ENCODE measurements around the gene NRXN3. TPM values are rescaled to one million over a fixed set of nuclear protein-coding genes. Genes with fewer than 3 reads are reported as not detected.

NRXN3 gene
- total and polyA plus RNA-seq, 8 donors, result 1.3 to 7.6 (median 1.5) TPM

GRCh38 chr14:78835909-78836308 is 665.7 kb downstream of the NRXN3 start:
- Histone ChIP-seq H3K4me1 (no peaks in the 10 kb centered on the region), H3K4me3 (no peak overlapping the region), H3K9me3 (no peaks in the 10 kb centered on the region), H3K27ac (no peak overlapping the region), H3K27me3 (peaks cover 0 to 8% of the 10 kb centered on the region in 2 donors), H3K36me3 (no peaks in the 10 kb centered on the region)
- intact Hi-C loops (cut with DNase I), result no loop called here
- TF ChIP-seq CTCF (IDR thresholded peaks at IDR 0.05), result no peak
- no peak for ATAC-seq
- no peak for DNase-seq

GRCh38 chr14:78836777-78837176 is 666.6 kb downstream of the NRXN3 start:
- Histone ChIP-seq H3K4me3 (no peak overlapping the region), H3K9me3 (no peaks in the 10 kb centered on the region), H3K36me3 (no peaks in the 10 kb centered on the region), H3K27ac (no peak overlapping the region), H3K4me1 (no peaks in the 10 kb centered on the region), H3K27me3 (peaks cover 0 to 8% of the 10 kb centered on the region in 2 donors)
- DNase-seq (peak in 1 of 4 donors; percentile 29), ATAC-seq (peak; percentile 84)
- intact Hi-C loops (cut with DNase I), result no loop called here
- TF ChIP-seq CTCF (IDR thresholded peaks at IDR 0.05), result peak in 1 of 2 donors; percentile 16

GRCh38 chr14:78838959-78839358 is 668.8 kb downstream of the NRXN3 start:
- DNase-seq, result no peak
- Histone ChIP-seq H3K4me3 (no peak overlapping the region), H3K9me3 (no peaks in the 10 kb centered on the region), H3K36me3 (no peaks in the 10 kb centered on the region), H3K27me3 (peaks cover 0 to 8% of the 10 kb centered on the region in 2 donors), H3K27ac (no peak overlapping the region), H3K4me1 (no peaks in the 10 kb centered on the region)
- TF ChIP-seq CTCF (IDR thresholded peaks at IDR 0.05), result no peak
- intact Hi-C loops (cut with DNase I), result no loop called here
- no peak for ATAC-seq

GRCh38 chr14:78840898-78841297 is 670.7 kb downstream of the NRXN3 start:
- no peaks in the 10 kb centered on the region for H3K4me1 ChIP-seq
- no peaks in the 10 kb centered on the region for H3K36me3 ChIP-seq
- no peaks in the 10 kb centered on the region for H3K9me3 ChIP-seq
- no peak overlapping the region for H3K27ac ChIP-seq
- no peak overlapping the region for H3K4me3 ChIP-seq
- DNase-seq (no peak), ATAC-seq (no peak)
- no peak for TF ChIP-seq CTCF (IDR thresholded peaks at IDR 0.05)
- no peaks in the 10 kb centered on the region for H3K27me3 ChIP-seq
- intact Hi-C loops (cut with DNase I), result no loop called here

GRCh38 chr14:78847801-78848200 is 677.6 kb downstream of the NRXN3 start:
- TF ChIP-seq CTCF (IDR thresholded peaks at IDR 0.05), result no peak
- Histone ChIP-seq H3K27me3 (no peaks in the 10 kb centered on the region), H3K4me3 (no peak overlapping the region), H3K4me1 (no peaks in the 10 kb centered on the region), H3K9me3 (no peaks in the 10 kb centered on the region), H3K27ac (no peak overlapping the region), H3K36me3 (no peaks in the 10 kb centered on the region)
- ATAC-seq, result no peak
- intact Hi-C loops (cut with DNase I), result no loop called here
- no peak for DNase-seq

All from left lung (tissue), 10 donors.